ENCODE measurements around the gene ASB3. TPM values are rescaled to one million over a fixed set of nuclear protein-coding genes. Genes with fewer than 3 reads are reported as not detected.
"Not testable (repeated sequence)": the region's sequence is repeated elsewhere in the genome, so short reads cannot be mapped to it uniquely, and the experiment has no call there.

ASB3 gene, protein sequence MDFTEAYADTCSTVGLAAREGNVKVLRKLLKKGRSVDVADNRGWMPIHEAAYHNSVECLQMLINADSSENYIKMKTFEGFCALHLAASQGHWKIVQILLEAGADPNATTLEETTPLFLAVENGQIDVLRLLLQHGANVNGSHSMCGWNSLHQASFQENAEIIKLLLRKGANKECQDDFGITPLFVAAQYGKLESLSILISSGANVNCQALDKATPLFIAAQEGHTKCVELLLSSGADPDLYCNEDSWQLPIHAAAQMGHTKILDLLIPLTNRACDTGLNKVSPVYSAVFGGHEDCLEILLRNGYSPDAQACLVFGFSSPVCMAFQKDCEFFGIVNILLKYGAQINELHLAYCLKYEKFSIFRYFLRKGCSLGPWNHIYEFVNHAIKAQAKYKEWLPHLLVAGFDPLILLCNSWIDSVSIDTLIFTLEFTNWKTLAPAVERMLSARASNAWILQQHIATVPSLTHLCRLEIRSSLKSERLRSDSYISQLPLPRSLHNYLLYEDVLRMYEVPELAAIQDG
- 11.8 and 12.0 TPM in 2 replicates for total RNA-seq

DNA sequence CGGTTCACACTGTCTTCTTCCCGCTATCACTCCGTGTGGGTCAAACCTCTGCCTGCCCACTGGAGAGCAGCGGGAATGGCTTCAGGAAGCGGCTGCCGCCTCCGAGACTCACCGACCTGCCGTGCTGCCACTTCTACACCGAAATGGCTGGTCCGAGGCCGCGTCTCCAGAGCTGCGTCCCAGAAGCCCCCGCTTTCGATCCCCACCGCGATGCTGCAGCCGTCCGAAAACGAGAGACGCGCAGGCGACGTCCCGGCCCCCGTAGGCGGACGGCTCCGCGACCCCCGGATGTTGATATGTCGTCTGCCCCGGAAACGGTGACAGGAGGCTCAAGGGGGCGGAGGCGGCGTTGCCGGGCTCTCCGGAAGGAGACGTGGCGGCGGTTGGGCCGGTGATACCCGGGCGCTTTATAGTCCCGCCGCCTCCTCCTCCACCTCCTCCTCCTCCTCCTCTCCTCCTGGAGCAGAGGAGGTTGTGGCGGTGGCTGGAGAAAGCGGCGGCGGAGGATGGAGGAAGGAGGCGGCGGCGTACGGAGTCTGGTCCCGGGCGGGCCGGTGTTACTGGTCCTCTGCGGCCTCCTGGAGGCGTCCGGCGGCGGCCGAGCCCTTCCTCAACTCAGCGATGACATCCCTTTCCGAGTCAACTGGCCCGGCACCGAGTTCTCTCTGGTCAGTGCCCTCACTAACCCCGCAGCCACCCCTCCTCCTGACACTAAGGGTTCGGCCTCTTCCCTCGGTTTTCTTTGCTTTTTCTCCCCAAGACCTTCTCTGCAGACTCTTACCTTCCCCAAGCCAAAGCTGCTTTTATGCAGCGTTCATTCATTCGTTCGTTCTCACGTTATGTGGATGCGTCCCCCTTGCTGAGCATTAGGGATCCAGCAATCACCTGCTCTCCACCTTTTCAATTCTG, at the start of gene ASB3, which contains the start of gene ERLEC1:
Gene ASB3 (minus strand): TSS at position 249 of the 909 bp plus-strand sequence. CDS start 21,381 bp downstream, outside the sequence.
Gene ERLEC1 (plus strand): TSS at position 340 of the 909 bp plus-strand sequence. CDS start 167 bp downstream, at position 507.
- TF ChIP-seq, protein P1, sequence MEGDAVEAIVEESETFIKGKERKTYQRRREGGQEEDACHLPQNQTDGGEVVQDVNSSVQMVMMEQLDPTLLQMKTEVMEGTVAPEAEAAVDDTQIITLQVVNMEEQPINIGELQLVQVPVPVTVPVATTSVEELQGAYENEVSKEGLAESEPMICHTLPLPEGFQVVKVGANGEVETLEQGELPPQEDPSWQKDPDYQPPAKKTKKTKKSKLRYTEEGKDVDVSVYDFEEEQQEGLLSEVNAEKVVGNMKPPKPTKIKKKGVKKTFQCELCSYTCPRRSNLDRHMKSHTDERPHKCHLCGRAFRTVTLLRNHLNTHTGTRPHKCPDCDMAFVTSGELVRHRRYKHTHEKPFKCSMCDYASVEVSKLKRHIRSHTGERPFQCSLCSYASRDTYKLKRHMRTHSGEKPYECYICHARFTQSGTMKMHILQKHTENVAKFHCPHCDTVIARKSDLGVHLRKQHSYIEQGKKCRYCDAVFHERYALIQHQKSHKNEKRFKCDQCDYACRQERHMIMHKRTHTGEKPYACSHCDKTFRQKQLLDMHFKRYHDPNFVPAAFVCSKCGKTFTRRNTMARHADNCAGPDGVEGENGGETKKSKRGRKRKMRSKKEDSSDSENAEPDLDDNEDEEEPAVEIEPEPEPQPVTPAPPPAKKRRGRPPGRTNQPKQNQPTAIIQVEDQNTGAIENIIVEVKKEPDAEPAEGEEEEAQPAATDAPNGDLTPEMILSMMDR (conservative IDR thresholded peaks at IDR 0.05; ENCODE audit: low read depth, low read length): peak; percentile 1
- H3K4me3 ChIP-seq (ENCODE audit: low read depth, low read length): peak within 1 kb of the TSS; percentile 78
- no peak for DNase-seq (ENCODE audit: low read depth)

DNA sequence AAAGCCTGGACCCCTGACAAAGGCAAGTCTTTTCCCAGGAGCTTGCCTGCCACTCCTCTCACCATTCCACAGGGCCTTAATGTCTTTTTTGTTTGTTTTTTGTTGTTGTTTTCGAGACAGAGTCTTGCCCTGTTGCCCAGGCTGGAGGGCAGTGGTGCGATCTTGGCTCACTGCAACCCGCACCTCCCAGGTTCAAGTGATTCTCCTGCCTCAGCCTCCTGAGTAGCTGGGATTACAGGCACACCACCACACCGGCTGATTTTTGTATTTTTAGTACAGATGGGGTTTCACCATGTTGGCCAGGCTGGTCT, 43.2 kb upstream of the ASB3 start:
- DNase-seq (ENCODE audit: low read depth); H3K4me3 ChIP-seq (ENCODE audit: low read depth, low read length): not testable (repeated sequence)

DNA sequence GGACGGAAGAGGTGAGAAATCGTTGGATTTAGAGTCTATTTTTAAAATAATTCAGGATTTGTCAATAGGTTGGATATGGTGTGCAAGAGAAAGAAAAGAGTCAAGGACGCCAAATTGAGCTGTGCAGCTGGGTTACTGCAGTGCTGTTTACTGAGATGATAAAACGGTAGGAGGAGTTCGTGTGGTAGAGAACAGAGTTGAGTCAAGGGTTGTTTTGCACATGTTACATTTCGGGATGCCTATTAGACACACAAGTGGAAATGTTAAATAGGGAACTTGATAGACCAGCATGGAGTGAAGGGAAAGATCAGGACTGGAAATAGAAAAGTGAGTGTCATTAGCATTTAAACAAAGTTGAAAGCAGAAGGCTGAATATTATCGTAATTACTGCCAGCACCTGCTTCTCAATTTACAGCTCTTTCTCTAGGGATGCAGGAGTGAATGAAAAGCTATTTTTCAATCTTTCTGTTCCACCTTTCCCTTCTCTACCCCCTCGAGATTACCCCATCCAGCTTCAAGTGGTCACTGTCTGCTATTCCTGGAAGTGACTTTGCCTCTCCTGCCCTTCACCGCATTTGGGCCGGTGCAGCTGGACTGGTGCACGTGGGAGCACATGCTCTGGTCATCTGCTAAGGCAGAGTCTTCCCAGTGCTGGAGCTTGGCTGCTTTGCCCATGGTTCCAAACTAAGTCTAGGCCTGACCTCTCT, 42.7 kb upstream of the ASB3 start:
- DNase-seq (ENCODE audit: low read depth): no peak
- TF ChIP-seq, protein P1 (conservative IDR thresholded peaks at IDR 0.05; ENCODE audit: low read depth, low read length): no peak
- no peak overlapping the region for H3K4me3 ChIP-seq (ENCODE audit: low read depth, low read length)

DNA sequence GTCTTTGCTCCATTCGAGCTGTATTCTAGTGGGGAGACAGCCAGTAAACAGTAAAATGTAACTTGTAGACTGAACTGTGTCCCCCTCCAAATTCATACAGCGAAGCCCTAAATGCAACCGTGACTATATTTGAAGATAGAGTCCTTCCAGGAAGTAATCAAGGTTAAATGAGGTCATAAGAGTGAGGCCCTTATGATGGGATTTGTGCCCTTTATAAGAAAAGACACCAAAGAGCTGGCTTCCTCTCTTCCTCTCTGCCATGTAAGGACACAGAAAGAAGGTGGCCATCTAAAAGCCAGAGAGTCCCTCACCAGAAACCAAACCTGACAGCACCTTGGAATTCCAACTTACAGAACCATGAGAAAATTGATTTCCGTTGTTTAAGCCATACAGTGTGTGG, 41.6 kb upstream of the ASB3 start:
- TF ChIP-seq, protein P1 (conservative IDR thresholded peaks at IDR 0.05; ENCODE audit: low read depth, low read length): no peak
- no peak for DNase-seq (ENCODE audit: low read depth)
- no peak overlapping the region for H3K4me3 ChIP-seq (ENCODE audit: low read depth, low read length)

DNA sequence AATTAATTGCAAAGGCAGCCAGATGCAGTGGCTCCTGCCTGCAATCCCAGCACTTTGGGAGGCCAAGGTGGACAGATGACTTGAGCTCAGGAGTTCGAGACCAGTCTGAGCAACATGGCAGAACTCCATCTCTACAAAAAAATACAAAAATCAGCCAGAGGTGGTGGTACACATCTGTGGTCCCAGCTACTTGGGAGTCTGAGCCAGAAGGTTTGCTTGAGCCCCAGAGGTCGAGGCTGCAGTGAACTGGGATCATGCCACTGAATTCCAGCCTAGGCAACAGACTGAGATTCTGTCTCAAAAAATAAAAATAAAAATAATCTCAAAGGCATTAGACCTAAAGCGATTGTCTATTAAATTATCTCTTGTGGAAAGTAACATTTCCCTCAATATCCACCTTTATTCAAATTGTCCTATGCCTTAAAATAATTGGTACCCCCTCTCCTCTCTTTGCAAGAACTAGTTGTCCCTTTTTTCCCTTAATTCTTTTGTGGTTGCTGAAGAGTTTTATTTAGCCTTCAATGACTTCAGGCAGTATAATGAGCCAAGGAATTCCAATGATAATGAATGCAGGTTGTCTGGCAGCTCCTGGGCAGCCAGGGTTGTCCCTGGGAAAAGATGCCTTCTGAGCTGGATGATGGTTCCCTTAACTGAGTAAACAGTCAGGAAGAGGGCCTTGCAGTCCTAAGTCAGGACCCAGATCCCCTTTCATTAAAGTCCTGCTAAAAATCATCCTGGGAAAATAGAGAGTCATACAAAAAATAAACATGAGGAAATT, 40.8 kb upstream of the ASB3 start:
- TF ChIP-seq, protein P1 (conservative IDR thresholded peaks at IDR 0.05; ENCODE audit: low read depth, low read length): no peak
- no peak for DNase-seq (ENCODE audit: low read depth)
- H3K4me3 ChIP-seq (ENCODE audit: low read depth, low read length): no peak overlapping the region

DNA sequence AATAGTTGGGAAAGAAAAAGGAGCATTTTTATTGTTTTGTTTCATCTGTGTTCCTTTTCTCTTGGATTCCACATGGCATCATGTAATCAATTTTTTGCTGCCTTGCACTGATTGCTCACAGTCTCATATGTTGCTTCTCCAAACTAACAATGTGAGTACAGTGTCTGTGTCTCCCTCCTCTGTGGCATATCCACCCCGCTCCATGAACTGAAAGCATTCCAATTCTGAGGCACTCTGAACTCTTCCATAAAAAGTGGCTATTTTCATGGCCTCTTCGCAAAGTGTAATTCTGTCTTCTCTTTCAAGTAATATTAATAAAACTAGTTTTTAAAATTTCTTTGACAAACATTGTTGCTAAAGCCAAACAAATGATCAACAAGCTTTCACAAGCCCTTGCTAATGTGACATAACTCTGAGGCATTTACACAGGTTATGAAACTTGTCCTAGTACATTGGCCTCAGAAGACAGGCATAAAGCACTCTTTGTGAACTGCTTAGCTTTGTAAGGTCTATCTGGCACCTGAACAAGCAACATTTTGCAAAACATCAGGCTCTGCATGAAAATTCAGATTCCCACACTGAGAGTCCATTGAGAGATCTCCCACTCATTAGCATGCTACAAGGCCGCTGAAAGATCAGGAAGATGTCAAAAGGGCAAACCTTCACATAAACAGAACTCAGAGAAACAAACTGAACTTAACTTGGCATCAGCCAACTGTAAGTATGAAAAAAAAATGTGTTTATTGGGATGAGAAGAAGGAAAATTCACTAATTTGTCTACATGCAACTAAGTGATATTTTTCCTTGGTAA, 40.0 kb upstream of the ASB3 start:
- DNase-seq (ENCODE audit: low read depth): no peak
- H3K4me3 ChIP-seq (ENCODE audit: low read depth, low read length): no peak overlapping the region
- TF ChIP-seq, protein P1 (conservative IDR thresholded peaks at IDR 0.05; ENCODE audit: low read depth, low read length): no peak
